Inflammatory macrophage (primary cell): ENCODE measurements around the gene MSH6.
"Not testable (repeated sequence)": the region's sequence is repeated elsewhere in the genome, so short reads cannot be mapped to it uniquely, and the experiment has no call there.

Experiments
- DNase-seq, 2 donors: peaks; one replicate each; pipeline ENCODE4 v3.0.0-alpha.2; 2020 to 2022

MSH6 gene

GRCh38 chr2:47849368-47849767 lies 66.4 kb downstream of the MSH6 start:
- no peak for DNase-seq

GRCh38 chr2:47850198-47850597 lies 67.3 kb downstream of the MSH6 start:
- no peak for DNase-seq

- not testable (repeated sequence) for DNase-seq
These were observed 70.3 kb downstream of the MSH6 start for GRCh38 chr2:47853067-47853777.
